Panc1 (cell line): ENCODE data around the gene CELA2B. TPM values are rescaled to one million over a fixed set of nuclear protein-coding genes. Genes with fewer than 3 reads are reported as not detected.

ENCODE experiments used
- ATAC-seq: fragments of 200-7000 bp; cut with Tn5 transposase; 2 replicates; pipeline ENCODE4 v1.9.1; 2020; ENCODE audit warnings: mild to moderate bottlenecking, moderate library complexity
- BruUV-seq: library from RNA; stranded (reverse); fragments of 400-500 nt; replicated peaks from 2 replicates; lab custom pipeline; 2021; lab: Mats Ljungman, UMichigan
- CTCF ChIA-PET: fragments of 300-600 bp; sonication (Branson Sonifier 250); formaldehyde crosslinking; loops from one replicate; lab custom pipeline; 2022; ENCODE audit warnings: antibody characterized with exemption; lab: Charles Lee
- POLR2A ChIA-PET: fragments of 300-600 bp; sonication (Branson Sonifier 250); formaldehyde crosslinking; loops from one replicate; lab custom pipeline; 2022; ENCODE audit warnings: antibody characterized with exemption; lab: Charles Lee
- DNase-seq: peaks from one replicate; pipeline ENCODE4 v3.0.0-alpha.2; 2010; ENCODE audit warnings: low read depth, low spot score
- H3K27ac ChIP-seq: 2 replicates; pipeline ENCODE4 v1.5.1; 2011; ENCODE audit warnings: mild to moderate bottlenecking, low read length, inconsistent platforms
- H3K27me3 ChIP-seq: fragments of 200-500 bp; sonication (Bioruptor generic); 2 replicates; pipeline ENCODE4 v1.6.0; 2014; ENCODE audit warnings: low read length, inconsistent platforms; ENCODE audit not compliant: control insufficient read depth, insufficient read depth
- H3K36me3 ChIP-seq: fragments of 200-500 bp; sonication (Bioruptor generic); 2 replicates; pipeline ENCODE4 v1.5.1; 2014; ENCODE audit warnings: inconsistent platforms, mild to moderate bottlenecking, low read length, moderate library complexity; ENCODE audit not compliant: control insufficient read depth, insufficient read depth
- H3K4me1 ChIP-seq: 2 replicates; pipeline ENCODE4 v1.5.1; 2011; ENCODE audit warnings: inconsistent platforms, mild to moderate bottlenecking, low read length, moderate library complexity; ENCODE audit not compliant: control insufficient read depth, insufficient read depth
- H3K4me3 ChIP-seq, 2 experiments: 2 replicates each; pipeline ENCODE4 v1.5.1; 2011 to 2012; ENCODE audit warnings: low read depth in 2 of 2, low read length in 2 of 2, mild to moderate bottlenecking in 2 of 2, inconsistent platforms in 1 of 2, moderate library complexity in 1 of 2
- H3K9me3 ChIP-seq: fragments of 200-500 bp; sonication (Bioruptor generic); 2 replicates; pipeline ENCODE4 v1.5.1; 2014; ENCODE audit warnings: low read depth, mild to moderate bottlenecking, inconsistent platforms, low read length, moderate library complexity; ENCODE audit not compliant: control insufficient read depth, insufficient read depth
- CTCF ChIP-seq: fragments of 450-650 bp; IDR thresholded peaks from 2 replicates; pipeline ENCODE4 v1.5.1; 2017; ENCODE audit warnings: mild to moderate bottlenecking
- POLR2AphosphoS5 ChIP-seq: IDR thresholded peaks from 2 replicates; pipeline ENCODE4 v1.6.1; 2012; ENCODE audit warnings: mild to moderate bottlenecking, low read depth, low read length, moderate library complexity
- REST ChIP-seq, 2 experiments: IDR thresholded peaks; 2 replicates each; pipeline ENCODE4 v1.6.1; 2011 to 2012; ENCODE audit warnings: low read depth in 2 of 2, control low read depth in 1 of 2, low read length in 1 of 2, mild to moderate bottlenecking in 1 of 2, moderate library complexity in 1 of 2; ENCODE audit not compliant: insufficient read depth in 1 of 2
- SIN3A ChIP-seq: IDR thresholded peaks from 2 replicates; pipeline ENCODE4 v1.6.1; 2012; ENCODE audit warnings: low read depth, mild to moderate bottlenecking, low read length, moderate library complexity, borderline replicate concordance; ENCODE audit not compliant: insufficient read depth
- TCF7L2 ChIP-seq: IDR thresholded peaks from 2 replicates; pipeline ENCODE4 v1.6.1; 2011; ENCODE audit warnings: mild to moderate bottlenecking, low read depth, low read length, inconsistent platforms
- in situ Hi-C: cut with HindIII; loops from 2 replicates; pipeline ENCODE4 v1.10.0; 2016; ENCODE audit warnings: low sequenced_read_pairs, low pct_unique_long_range_greater_than_20kb
- intact Hi-C: fragments of 100-400 bp; cut with micrococcal nuclease; formaldehyde crosslinking; loops from one replicate; pipeline ENCODE4 v1.10.0; 2022; ENCODE audit not compliant: unreplicated experiment
- total RNA-seq: library from RNA; stranded (reverse); gene quantifications from one replicate; pipeline ENCODE4 v1.2.1, GENCODE V29; 2021; ENCODE audit not compliant: unreplicated experiment

The CELA2B gene
- total RNA-seq, 1 experiment from 2014 or later: not detected

- H3K36me3 ChIP-seq: no peaks in the 10 kb centered on the region
- TF ChIP-seq POLR2AphosphoS5 (no peak), REST (IDR thresholded peaks at IDR 0.05; ENCODE audit: insufficient read depth in 1 of 2, low read depth in 2 of 2, low read length in 1 of 2) (no peak), CTCF (no peak), TCF7L2 (no peak), SIN3A (no peak)
- in situ Hi-C loops: no loop called here
- no peaks in the 10 kb centered on the region for H3K4me1 ChIP-seq
- no TSS peak for BruUV-seq
- H3K9me3 ChIP-seq: no peaks in the 10 kb centered on the region
- H3K27me3 ChIP-seq: no peaks in the 10 kb centered on the region
- DNase-seq: no peak
- ChIA-PET CTCF (no interaction called here), POLR2A (no interaction called here)
- intact Hi-C loops: loop anchor here (10.0 kb wide), 1 partner anchor 75 kb away; the partner anchor contains the start of gene CTRC
- H3K27ac ChIP-seq: no peak overlapping the region
- H3K4me3 ChIP-seq: no peak overlapping the region
- no peak for ATAC-seq
These were observed 33.7 kb downstream of the CELA2B start for GRCh38 chr1:15509586-15509985.

GRCh38 chr1:15510611-15511405, 34.9 kb downstream of the CELA2B start:
- no peak for DNase-seq
- Histone ChIP-seq H3K4me1 (no peaks in the 10 kb centered on the region), H3K9me3 (no peaks in the 10 kb centered on the region), H3K4me3 (no peak overlapping the region), H3K27me3 (no peaks in the 10 kb centered on the region), H3K36me3 (no peaks in the 10 kb centered on the region), H3K27ac (no peak overlapping the region)
- POLR2A ChIA-PET: no interaction called here
- in situ Hi-C loops: no loop called here
- CTCF ChIA-PET: no interaction called here
- TF ChIP-seq POLR2AphosphoS5 (no peak), REST (IDR thresholded peaks at IDR 0.05; ENCODE audit: insufficient read depth in 1 of 2, low read depth in 2 of 2, low read length in 1 of 2) (no peak), SIN3A (no peak), TCF7L2 (no peak), CTCF (no peak)
- peak; percentile 35; the same call in 1 of the 2 replicates for ATAC-seq
- intact Hi-C loops: no loop called here
- no TSS peak for BruUV-seq
